Heart left ventricle (tissue), 16 donors: ENCODE data around the gene GPANK1. TPM values are rescaled to one million over a fixed set of nuclear protein-coding genes. Genes with fewer than 3 reads are reported as not detected.
A peak's percentile ranks its signal among the peaks of the same experiment; 100 is the strongest.

Experiments used
- ATAC-seq, 4 donors: fragments of 200-7000 bp; cut with Tn5 transposase; one replicate each; pipeline ENCODE4 v1.9.1; 2020 to 2022; ENCODE audit warnings: moderate library complexity in 4 of 4, mild to moderate bottlenecking in 3 of 4, moderate number of reproducible peaks in 1 of 4
- DNase-seq, 5 donors: peaks; one replicate each; pipeline ENCODE4 v3.0.0-alpha.2; 2020
- H3K27ac ChIP-seq, 12 donors: fragments of 200-600 bp; sonication (generic) in 4 of 12; one replicate each; pipeline versions ENCODE4 v1.5.0 to v1.8.0; 2016 to 2022; ENCODE audit warnings: mild to moderate bottlenecking in 2 of 12
- H3K27me3 ChIP-seq, 9 donors: fragments of 200-600 bp; sonication (generic) in 2 of 9; one replicate each; pipeline versions ENCODE4 v1.5.1 to v1.8.0; 2016 to 2022; ENCODE audit warnings: mild to moderate bottlenecking in 3 of 9
- H3K36me3 ChIP-seq, 9 donors: fragments of 200-600 bp; sonication (generic) in 2 of 9; one replicate each; pipeline versions ENCODE4 v1.5.0 to v1.8.0; 2018 to 2022; ENCODE audit warnings: mild to moderate bottlenecking in 2 of 9
- H3K4me1 ChIP-seq, 12 donors: fragments of 200-600 bp; sonication (generic) in 4 of 12; one replicate each; pipeline versions ENCODE4 v1.5.0 to v1.8.0; 2016 to 2022; ENCODE audit warnings: mild to moderate bottlenecking in 3 of 12
- H3K4me3 ChIP-seq, 12 donors: fragments of 200-600 bp; sonication (generic) in 4 of 12; one replicate each; pipeline versions ENCODE4 v1.5.0 to v1.8.0; 2017 to 2022; ENCODE audit warnings: mild to moderate bottlenecking in 9 of 12, moderate library complexity in 4 of 12
- H3K9me3 ChIP-seq, 12 donors: fragments of 200-600 bp; sonication (generic) in 4 of 12; one replicate each; pipeline versions ENCODE4 v1.5.0 to v1.8.0; 2016 to 2022; ENCODE audit warnings: mild to moderate bottlenecking in 1 of 12
- CTCF ChIP-seq, 12 donors: fragments of 200-600 bp; sonication (generic) in 4 of 12; IDR thresholded peaks; one replicate each; pipeline versions ENCODE4 v1.5.0 to v1.8.0; 2018 to 2022; ENCODE audit warnings: antibody characterized with exemption in 12 of 12, mild to moderate bottlenecking in 5 of 12
- POLR2A ChIP-seq, 2 donors: fragments of 450-650 bp; IDR thresholded peaks; one replicate each; pipeline ENCODE4 v1.6.1; 2017; ENCODE audit warnings: antibody characterized with exemption in 2 of 2, mild to moderate bottlenecking in 2 of 2, moderate library complexity in 2 of 2
- WGBS, 4 donors: extraction: QIAGEN DNeasy Blood & Tissue Kit in 2 of 4; methylation state at CpG; one replicate each; pipeline versions ENCODE4 v1.1.5 to v1.1.7; 2013 to 2018; 5-methylcytosine and 5-hydroxymethylcytosine counted together
- intact Hi-C, 10 donors: fragments of 100-400 bp; cut with DNase I; formaldehyde crosslinking; loops; one replicate each; pipeline versions ENCODE4 v1.11.1 to v1.14.2; 2022
- polyA plus RNA-seq, 2 donors: library from polyadenylated mRNA; stranded (reverse); fragments of 200-250 nt; gene quantifications; one replicate each; pipeline ENCODE4 v1.2.3, GENCODE V29; 2013
- total RNA-seq, 9 donors: library from RNA; depleted of rRNA in 2 of 9; stranded (reverse); fragments of >200 nt in 2 of 9; fragmentation: NEBNext Ultra II Directional in 3 of 9; extraction: Animal tissue kit (Norgen Biotek cat#: 25700) in 3 of 9; gene quantifications; one replicate each; pipeline versions ENCODE4 v1.1.0 to v1.2.4, GENCODE V29; 2016 to 2023
- donor health status: ischemic (EF 13 %, LVEDD 7.1; RV severe dilation, severe dysfunction).
- donor health status: healthy with polysubstance abuse.
- donor health status: DM: no; HTN: yes; CAD: no.
- donor health status: DM: no; HTN: no; CAD: no.
- donor health status: ischemic (EF 25% LVEDD 6.9; RV normal size, moderate dysfunction).
- donor health status: ischemic (EF 25% LVEDD 5.7; RV mildly dilated, moderate dysfunction).
- donor health status: healthy.
- donor health status: DM: yes; HTN: yes; CAD: no.
- donor health status: ischemic (EF 35%, LVEDD 5.7; RV mildly dilated, moderate dysfunction).
- donor health status: nonischemic (EF 11% LVEDD 7.7; RV severe dilation, severe dysfunction).
- donor health status: DM: yes; HTN: yes; CAD: no.
- donor health status: PGD.
- donor health status: ischemic (EF 29% LVEDD 5.4; RV normal size, mild dysfunction).
- donor health status: nonischemic (EF 23%, LVEDD 6.1; RV moderate dilation, normal function).

Gene GPANK1
- total and polyA plus RNA-seq, 11 donors = 15.9 to 29.8 (median 19.5) TPM

- intact Hi-C loops = loop anchor here in 4 of 10 donors (5.0 to 10.0 kb wide), 3 partner anchors 38 to 515 kb away; partner anchors contain the start of genes AGPAT1 (in 2 of the 4), RNF5 (in 2 of the 4), ATP6V1G2 (in 1 of the 4) and NFKBIL1 (in 1 of the 4)
- 18 to 23% (median 20%) methylated on average over 5 to 13 of the region's 13 CpGs for WGBS, 4 donors
- peaks cover 0 to 51% (median 28%) of the 10 kb centered on the region in 9 donors for H3K36me3 ChIP-seq
Observed at GRCh38 chr6:31659649-31660380, 5.0 kb downstream of the GPANK1 start.

GRCh38 chr6:31658983-31659648, 5.7 kb downstream of the GPANK1 start:
- intact Hi-C loops = loop anchor here in 2 of 10 donors (5.0 kb wide), 2 partner anchors 37 to 112 kb away; partner anchors contain the start of genes ATP6V1G2 (in 1 of the 2), NFKBIL1 (in 1 of the 2) and PRRC2A (in 1 of the 2)
- TF ChIP-seq CTCF (IDR thresholded peaks at IDR 0.05) (no peak), POLR2A (IDR thresholded peaks at IDR 0.05) (no peak)
- 86 to 89% (median 88%) methylated on average over 10 to 13 of the region's 13 CpGs for WGBS, 4 donors
- Histone ChIP-seq H3K27ac (peak overlapping the region in 9 of 12 donors; percentile 6 to 95 (median 93)), H3K4me3 (peak overlapping the region; percentile 65 to 98 (median 83)), H3K4me1 (peaks cover 22 to 61% (median 46%) of the 10 kb centered on the region in 12 donors), H3K9me3 (no peaks in the 10 kb centered on the region), H3K36me3 (peaks cover 0 to 51% (median 28%) of the 10 kb centered on the region in 9 donors), H3K27me3 (no peaks in the 10 kb centered on the region)
- no peak for ATAC-seq
- DNase-seq = no peak

More at GRCh38 chr6:31659649-31660380, 5.0 kb downstream of the GPANK1 start:
- DNase-seq (no peak), ATAC-seq (peak in 1 of 4 donors; percentile 5)
- H3K27ac ChIP-seq = peak overlapping the region; percentile 84 to 95 (median 93)
- H3K9me3 ChIP-seq = no peaks in the 10 kb centered on the region
- TF ChIP-seq POLR2A (IDR thresholded peaks at IDR 0.05) (no peak), CTCF (IDR thresholded peaks at IDR 0.05) (no peak)
- H3K4me3 ChIP-seq = peak overlapping the region; percentile 65 to 98 (median 83)
- H3K4me1 ChIP-seq = peaks cover 24 to 66% (median 49%) of the 10 kb centered on the region in 12 donors
- no peaks in the 10 kb centered on the region for H3K27me3 ChIP-seq

- no peaks in the 10 kb centered on the region for H3K27me3 ChIP-seq
- intact Hi-C loops = loop anchor here in 2 of 10 donors (5.0 kb wide), 2 partner anchors 36 to 111 kb away; partner anchors contain the start of genes ATP6V1G2 (in 1 of the 2), NFKBIL1 (in 1 of the 2) and PRRC2A (in 1 of the 2)
- ATAC-seq = no peak
- H3K9me3 ChIP-seq = no peaks in the 10 kb centered on the region
- peaks cover 0 to 43% (median 22%) of the 10 kb centered on the region in 9 donors for H3K36me3 ChIP-seq
- H3K4me1 ChIP-seq = peaks cover 15 to 59% (median 44%) of the 10 kb centered on the region in 12 donors
- WGBS, 4 donors = 71 to 83% (median 75%) methylated on average over 4 of the region's 4 CpGs
- no peak for DNase-seq
- peak overlapping the region in 1 of 12 donors; percentile 6 for H3K27ac ChIP-seq
- TF ChIP-seq CTCF (IDR thresholded peaks at IDR 0.05) (no peak), POLR2A (IDR thresholded peaks at IDR 0.05) (no peak)
- peak overlapping the region in 2 of 12 donors; percentile 4 to 15 for H3K4me3 ChIP-seq
Observed at GRCh38 chr6:31658158-31658688, 6.6 kb downstream of the GPANK1 start.
